Gastroesophageal sphincter (tissue), 4 donors: ENCODE results near the gene MLLT3. TPM values are rescaled to one million over a fixed set of nuclear protein-coding genes. Genes with fewer than 3 reads are reported as not detected.

Source experiments
- ATAC-seq: fragments of 150-250 bp; one replicate; pipeline ENCODE4 v1.9.1; 2016; ENCODE audit warnings: mild to moderate bottlenecking, moderate library complexity
- H3K27ac ChIP-seq, 4 donors: fragments of 200-600 bp; sonication (generic) in 3 of 4; 1 replicate in 3 of 4; 2 replicates in 1 of 4; pipeline ENCODE4 v1.5.1; 2016 to 2019
- H3K27me3 ChIP-seq: fragments of 200-600 bp; sonication (generic); one replicate; pipeline ENCODE4 v1.5.1; 2019
- H3K36me3 ChIP-seq, 2 donors: fragments of 200-600 bp; sonication (generic); one replicate each; pipeline ENCODE4 v1.5.1; 2019; ENCODE audit warnings: control low read depth in 1 of 2
- H3K4me1 ChIP-seq, 3 donors: fragments of 200-600 bp; sonication (generic); 1 replicate in 2 of 3; 2 replicates in 1 of 3; pipeline ENCODE4 v1.5.1; 2016 to 2019; ENCODE audit warnings: control low read depth in 2 of 3
- H3K4me3 ChIP-seq, 2 donors: fragments of 200-600 bp; sonication (generic); one replicate each; pipeline ENCODE4 v1.5.1; 2019; ENCODE audit warnings: mild to moderate bottlenecking in 1 of 2, moderate library complexity in 1 of 2
- H3K9me3 ChIP-seq, 3 donors: fragments of 200-600 bp; sonication (generic); one replicate each; pipeline ENCODE4 v1.5.1; 2017 to 2019; ENCODE audit warnings: control low read depth in 2 of 3
- EP300 ChIP-seq: sonication (generic); formaldehyde crosslinking; IDR thresholded peaks from one replicate; pipeline ENCODE4 v1.6.1; 2017; ENCODE audit warnings: antibody characterized with exemption, mild to moderate bottlenecking
- POLR2A ChIP-seq, 2 donors: fragments of 450-650 bp; IDR thresholded peaks; one replicate each; pipeline ENCODE4 v1.6.1; 2017; ENCODE audit warnings: antibody characterized with exemption in 2 of 2, mild to moderate bottlenecking in 2 of 2, moderate library complexity in 1 of 2
- POLR2AphosphoS5 ChIP-seq: sonication (generic); formaldehyde crosslinking; IDR thresholded peaks from one replicate; pipeline ENCODE4 v1.6.1; 2017; ENCODE audit warnings: antibody characterized with exemption
- WGBS, 2 donors: methylation state at CpG; one replicate each; pipeline ENCODE4 v1.1.5; 2018; ENCODE audit warnings: low coverage in 1 of 2; 5-methylcytosine and 5-hydroxymethylcytosine counted together
- total RNA-seq, 4 donors: library from RNA; depleted of rRNA; stranded (reverse); fragments of >200 nt; gene quantifications; one replicate each; pipeline ENCODE4 v1.1.0, GENCODE V29; 2016
- TF ChIP-seq, protein P1 (sequence below), 4 experiments: fragments of 200-600 bp in 2 of 4; fragments of 450-650 bp in 2 of 4; sonication (generic) in 1 of 4; IDR thresholded peaks; one replicate each; pipeline ENCODE4 v1.5.1; 2017 to 2019; ENCODE audit warnings: antibody characterized with exemption in 4 of 4, mild to moderate bottlenecking in 2 of 4, moderate library complexity in 2 of 4

The MLLT3 gene
- total RNA-seq, 4 donors from 2014 or later = 21.2 to 37.2 (median 29.6) TPM

DNA sequence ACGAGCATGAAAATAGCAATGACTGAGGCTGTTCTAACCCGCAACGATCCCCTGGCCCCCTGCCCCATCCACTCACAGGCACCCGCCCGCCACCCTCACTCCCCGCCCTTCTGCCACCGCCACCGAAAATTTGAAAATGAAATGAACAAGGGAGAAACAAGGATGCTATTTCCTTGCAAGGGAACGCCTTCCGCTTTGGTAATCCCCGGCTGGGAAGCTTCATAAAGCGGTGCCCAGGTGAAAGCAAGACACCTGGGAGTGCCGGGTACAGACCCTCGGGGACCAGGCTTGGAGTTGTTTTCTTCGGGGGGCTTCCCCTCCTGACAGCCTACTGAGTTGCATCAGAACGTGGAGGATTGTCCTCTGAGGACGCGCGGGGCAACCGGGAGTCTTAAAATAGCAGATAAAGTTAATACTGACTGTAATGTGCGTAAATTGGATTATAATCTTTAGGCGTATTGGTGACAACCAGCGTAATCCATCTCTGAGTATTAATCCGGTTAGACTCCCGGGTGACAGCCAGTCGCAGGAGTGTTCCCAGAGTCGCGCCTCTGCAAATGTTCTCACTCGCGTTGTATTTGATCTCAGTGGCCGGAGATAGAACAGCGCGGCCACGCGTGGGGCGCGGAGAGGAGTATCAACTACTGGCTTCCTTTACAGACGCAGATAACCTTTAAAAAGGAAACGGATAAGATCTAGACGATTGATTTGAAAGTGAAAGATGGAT lies 885 bp upstream of the MLLT3 start:
- ATAC-seq = no peak
- H3K27ac ChIP-seq = peak overlapping the region in 3 of 4 donors; percentile 92 to 96 (median 93)
- peaks cover 0 to 41% (median 0%) of the 10 kb centered on the region in 3 donors for H3K4me1 ChIP-seq
- H3K36me3 ChIP-seq = no peaks in the 10 kb centered on the region
- no peak for TF ChIP-seq POLR2A (IDR thresholded peaks at IDR 0.05)
- no peak for TF ChIP-seq POLR2AphosphoS5
- no peak for TF ChIP-seq EP300
- TF ChIP-seq, protein P1, sequence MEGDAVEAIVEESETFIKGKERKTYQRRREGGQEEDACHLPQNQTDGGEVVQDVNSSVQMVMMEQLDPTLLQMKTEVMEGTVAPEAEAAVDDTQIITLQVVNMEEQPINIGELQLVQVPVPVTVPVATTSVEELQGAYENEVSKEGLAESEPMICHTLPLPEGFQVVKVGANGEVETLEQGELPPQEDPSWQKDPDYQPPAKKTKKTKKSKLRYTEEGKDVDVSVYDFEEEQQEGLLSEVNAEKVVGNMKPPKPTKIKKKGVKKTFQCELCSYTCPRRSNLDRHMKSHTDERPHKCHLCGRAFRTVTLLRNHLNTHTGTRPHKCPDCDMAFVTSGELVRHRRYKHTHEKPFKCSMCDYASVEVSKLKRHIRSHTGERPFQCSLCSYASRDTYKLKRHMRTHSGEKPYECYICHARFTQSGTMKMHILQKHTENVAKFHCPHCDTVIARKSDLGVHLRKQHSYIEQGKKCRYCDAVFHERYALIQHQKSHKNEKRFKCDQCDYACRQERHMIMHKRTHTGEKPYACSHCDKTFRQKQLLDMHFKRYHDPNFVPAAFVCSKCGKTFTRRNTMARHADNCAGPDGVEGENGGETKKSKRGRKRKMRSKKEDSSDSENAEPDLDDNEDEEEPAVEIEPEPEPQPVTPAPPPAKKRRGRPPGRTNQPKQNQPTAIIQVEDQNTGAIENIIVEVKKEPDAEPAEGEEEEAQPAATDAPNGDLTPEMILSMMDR (IDR thresholded peaks at IDR 0.05) = no peak
- 1% methylated on average over 25 to 27 of the region's 40 CpGs for WGBS, 2 donors
- no peaks in the 10 kb centered on the region for H3K9me3 ChIP-seq
- no peaks in the 10 kb centered on the region for H3K27me3 ChIP-seq
- peak overlapping the region; percentile 96 to 97 for H3K4me3 ChIP-seq

DNA sequence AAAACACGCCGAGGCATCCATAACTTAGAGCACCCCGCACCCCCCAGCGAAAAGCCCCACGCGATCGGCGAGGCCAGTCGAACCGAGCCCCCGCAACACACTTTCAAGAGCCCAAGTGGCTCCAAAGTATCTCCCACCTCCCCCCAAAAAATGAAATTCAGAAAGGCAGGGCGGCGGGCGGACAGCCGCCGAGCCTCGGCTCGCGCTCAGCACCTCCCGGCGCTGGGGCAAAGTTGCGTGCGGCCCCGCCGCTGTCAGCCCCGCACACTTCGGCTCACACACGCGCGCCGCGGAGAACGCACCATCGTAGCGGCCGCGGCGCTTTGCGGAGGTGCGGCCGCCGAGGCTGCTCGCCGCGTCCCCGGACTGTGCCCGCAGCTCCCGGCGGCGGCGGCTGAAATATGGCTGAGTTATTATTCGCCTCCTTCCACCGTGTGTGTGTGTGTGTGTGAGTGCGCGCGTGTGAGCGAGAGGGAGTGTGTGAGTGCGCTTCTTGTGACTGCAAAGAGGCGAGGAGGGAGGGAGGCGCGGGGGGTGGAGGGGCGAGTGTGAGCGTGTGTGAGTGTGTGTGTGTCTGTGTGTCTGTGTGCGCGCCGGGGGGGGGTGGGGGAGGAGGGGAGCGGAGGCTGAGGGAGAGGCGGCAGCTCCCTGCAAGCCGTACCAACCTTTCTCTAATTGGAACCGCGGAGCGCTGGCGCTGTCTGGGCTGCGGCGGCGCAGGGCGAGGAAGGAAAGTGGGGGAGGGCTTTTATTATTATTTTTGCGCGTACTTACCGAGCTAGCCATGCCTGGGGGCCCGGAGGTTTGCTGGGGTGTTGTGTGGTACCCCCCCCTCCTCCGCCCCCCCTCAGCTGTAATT lies 599 bp downstream of the MLLT3 start:
- Histone ChIP-seq H3K9me3 (no peaks in the 10 kb centered on the region), H3K4me1 (peaks cover 0 to 55% (median 6%) of the 10 kb centered on the region in 3 donors), H3K27me3 (no peaks in the 10 kb centered on the region), H3K36me3 (no peaks in the 10 kb centered on the region), H3K27ac (peak overlapping the region; percentile 76 to 96 (median 92)), H3K4me3 (peak overlapping the region; percentile 96 to 97)
- TF ChIP-seq EP300 (no peak), POLR2AphosphoS5 (no peak), POLR2A (IDR thresholded peaks at IDR 0.05) (no peak)
- TF ChIP-seq, protein P1 (IDR thresholded peaks at IDR 0.05) = no peak
- WGBS, 2 donors = 0% methylated on average over 8 of the region's 82 CpGs; no CpG with 5 or more reads in 1 of the 2 donors
- ATAC-seq = peak; percentile 48

DNA sequence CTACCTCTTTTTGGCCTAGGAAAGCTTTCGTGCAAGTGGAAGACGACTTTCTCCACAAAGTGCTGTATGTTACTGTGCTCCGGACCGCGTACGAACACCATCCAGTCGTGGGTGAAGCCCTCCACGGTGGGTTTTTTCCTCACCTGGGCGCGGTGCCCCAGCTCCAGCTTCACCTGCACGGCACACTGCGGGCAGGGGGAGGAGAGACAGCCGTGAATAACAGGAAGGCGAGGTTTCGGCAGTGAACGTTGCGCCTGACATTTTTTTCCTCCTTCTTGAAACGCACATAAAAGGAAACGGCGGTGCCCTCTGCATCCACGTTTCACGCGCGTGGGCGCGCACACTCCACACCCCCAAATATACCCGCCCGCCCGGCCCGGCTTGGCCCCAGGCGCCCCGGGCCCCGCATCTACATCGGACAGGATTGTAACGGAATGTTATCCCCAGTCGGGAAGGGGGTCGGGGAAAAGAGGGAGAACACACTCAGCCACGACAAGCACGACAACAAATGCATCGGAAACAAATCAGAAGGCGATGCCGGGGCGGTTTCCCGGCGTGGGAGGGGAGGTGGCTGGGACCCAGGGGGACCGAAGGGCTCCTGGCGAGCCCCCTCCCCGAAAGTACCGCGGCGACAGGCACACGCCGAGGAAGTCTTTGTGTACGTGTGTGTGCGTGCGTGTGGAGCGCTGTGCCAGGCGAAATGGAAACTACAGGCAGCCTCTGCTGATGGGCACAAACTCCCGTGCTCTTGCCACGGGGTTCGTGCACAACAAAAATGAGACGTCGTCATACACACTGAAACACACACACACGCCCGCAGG lies 1.4 kb downstream of the MLLT3 start:
- no peak for ATAC-seq

DNA sequence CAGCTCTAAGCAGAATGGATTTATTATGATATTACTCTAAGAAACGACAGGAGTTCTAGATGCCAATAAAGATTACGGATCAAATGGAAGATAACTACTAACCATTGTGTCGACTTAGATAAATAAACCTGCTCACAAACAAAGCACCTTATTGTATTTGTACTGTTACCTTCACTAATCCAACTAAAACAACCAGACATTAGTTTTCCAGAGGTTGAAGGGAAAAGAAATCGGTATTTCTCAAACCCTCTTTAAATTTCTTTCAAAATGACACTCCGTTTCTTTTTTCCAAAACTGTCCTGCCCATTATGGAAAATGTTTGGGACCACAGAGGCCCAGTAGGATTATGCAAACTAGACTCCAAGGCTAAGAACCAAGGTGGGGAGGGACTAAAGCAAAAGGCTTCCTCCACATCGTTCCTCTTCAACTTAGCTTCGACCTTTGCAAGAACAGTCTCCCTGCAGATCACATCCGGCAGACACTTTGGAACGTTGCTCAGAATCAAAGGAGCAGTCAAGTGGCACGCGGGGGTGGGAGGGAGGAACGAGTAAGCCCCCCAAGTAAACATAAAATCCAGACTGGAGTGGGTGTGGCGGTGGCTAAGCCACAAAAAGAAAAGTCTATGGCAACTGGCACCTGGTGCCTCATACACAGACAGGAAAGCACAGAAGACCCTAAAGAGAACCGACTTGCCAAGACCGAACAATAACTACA lies 2.7 kb downstream of the MLLT3 start:
- no peak for ATAC-seq
- Histone ChIP-seq H3K4me3 (peak overlapping the region; percentile 96 to 97), H3K9me3 (no peaks in the 10 kb centered on the region), H3K27ac (peak overlapping the region in 3 of 4 donors; percentile 92 to 96 (median 93)), H3K4me1 (peaks cover 0 to 62% (median 6%) of the 10 kb centered on the region in 3 donors), H3K36me3 (no peaks in the 10 kb centered on the region), H3K27me3 (no peaks in the 10 kb centered on the region)
- no peak for TF ChIP-seq POLR2A (IDR thresholded peaks at IDR 0.05)
- TF ChIP-seq POLR2AphosphoS5 = no peak
- no peak for TF ChIP-seq EP300
- TF ChIP-seq, protein P1 (IDR thresholded peaks at IDR 0.05) = no peak
- 54 to 60% methylated on average over 8 to 11 of the region's 15 CpGs for WGBS, 2 donors

More for the DNA sequence above, 1.4 kb downstream of the MLLT3 start:
- H3K27me3 ChIP-seq = no peaks in the 10 kb centered on the region
- H3K27ac ChIP-seq = peak overlapping the region; percentile 76 to 96 (median 92)
- no peak for TF ChIP-seq POLR2AphosphoS5
- TF ChIP-seq, protein P1 (IDR thresholded peaks at IDR 0.05) = no peak
- no peak for TF ChIP-seq EP300
- no peak for TF ChIP-seq POLR2A (IDR thresholded peaks at IDR 0.05)
- 0% methylated on average over 5 of the region's 65 CpGs; no CpG with 5 or more reads in 1 of the 2 donors for WGBS, 2 donors
- H3K4me1 ChIP-seq = peaks cover 0 to 64% (median 6%) of the 10 kb centered on the region in 3 donors
- H3K36me3 ChIP-seq = no peaks in the 10 kb centered on the region
- H3K4me3 ChIP-seq = peak overlapping the region; percentile 96 to 97
- H3K9me3 ChIP-seq = no peaks in the 10 kb centered on the region
